ENCODE data around the gene TEX55.
"Not testable (repeated sequence)": the region's sequence is repeated elsewhere in the genome, so short reads cannot be mapped to it uniquely, and the experiment has no call there.

GRCh38 chr3:119130291-119130690, 15.7 kb upstream of the TEX55 start:
- TF ChIP-seq CTCF, POLR2A (IDR thresholded peaks at IDR 0.05): not testable (repeated sequence)
